Inflammatory macrophage treated with lipopolysaccharide for 1 hour (primary cell): ENCODE measurements around the gene SLC8B1.
A peak's percentile ranks its signal among the peaks of the same experiment; 100 is the strongest.

Experiments used
- DNase-seq, 2 donors: peaks; one replicate each; pipeline ENCODE4 v3.0.0-alpha.2; 2020 to 2022

Gene SLC8B1

GRCh38 chr12:113267621-113268020 lies 67.3 kb downstream of the SLC8B1 start:
- DNase-seq = no peak

GRCh38 chr12:113266106-113266895 lies 68.6 kb downstream of the SLC8B1 start:
- DNase-seq = no peak

GRCh38 chr12:113263431-113263963 lies 71.4 kb downstream of the SLC8B1 start:
- DNase-seq = no peak

GRCh38 chr12:113262710-113263109 lies 72.2 kb downstream of the SLC8B1 start:
- no peak for DNase-seq

GRCh38 chr12:113261847-113262470 lies 73.0 kb downstream of the SLC8B1 start:
- DNase-seq = peak; percentile 72 to 83

GRCh38 chr12:113260636-113261300 lies 74.1 kb downstream of the SLC8B1 start:
- DNase-seq = no peak

GRCh38 chr12:113260127-113260526 lies 74.8 kb downstream of the SLC8B1 start:
- DNase-seq = no peak

GRCh38 chr12:113257564-113257963 lies 77.3 kb downstream of the SLC8B1 start:
- DNase-seq = no peak

- no peak for DNase-seq
These were observed 80.6 kb downstream of the SLC8B1 start for GRCh38 chr12:113254298-113254697.

GRCh38 chr12:113253532-113254285 lies 81.2 kb downstream of the SLC8B1 start:
- DNase-seq = no peak

- DNase-seq = no peak
These were observed 82.4 kb downstream of the SLC8B1 start for GRCh38 chr12:113252494-113252893.

- DNase-seq = no peak
These were observed 83.4 kb downstream of the SLC8B1 start for GRCh38 chr12:113251404-113252070.

- no peak for DNase-seq
These were observed 84.9 kb downstream of the SLC8B1 start for GRCh38 chr12:113250045-113250444.

- no peak for DNase-seq
These were observed 85.4 kb downstream of the SLC8B1 start for GRCh38 chr12:113249546-113249945.

GRCh38 chr12:113248842-113249435 lies 86.0 kb downstream of the SLC8B1 start:
- DNase-seq = no peak
